Head of caudate nucleus (tissue), 42 donors: ENCODE measurements around the gene TGFBI.

Experiments
- DNase-seq, 42 donors: peaks; one replicate each; pipeline versions ENCODE4 v3.0.0 to v3.0.0-alpha.2; 2020 to 2021; ENCODE audit warnings: mixed read lengths in 7 of 42
- intact Hi-C: fragments of 100-400 bp; cut with DNase I; formaldehyde crosslinking; loops from one replicate; pipeline ENCODE4 v1.15.0; 2022

TGFBI gene

GRCh38 chr5:136057401-136058038 lies 28.7 kb downstream of the TGFBI start:
- DNase-seq: no peak
- intact Hi-C loops: no loop called here

DNA sequence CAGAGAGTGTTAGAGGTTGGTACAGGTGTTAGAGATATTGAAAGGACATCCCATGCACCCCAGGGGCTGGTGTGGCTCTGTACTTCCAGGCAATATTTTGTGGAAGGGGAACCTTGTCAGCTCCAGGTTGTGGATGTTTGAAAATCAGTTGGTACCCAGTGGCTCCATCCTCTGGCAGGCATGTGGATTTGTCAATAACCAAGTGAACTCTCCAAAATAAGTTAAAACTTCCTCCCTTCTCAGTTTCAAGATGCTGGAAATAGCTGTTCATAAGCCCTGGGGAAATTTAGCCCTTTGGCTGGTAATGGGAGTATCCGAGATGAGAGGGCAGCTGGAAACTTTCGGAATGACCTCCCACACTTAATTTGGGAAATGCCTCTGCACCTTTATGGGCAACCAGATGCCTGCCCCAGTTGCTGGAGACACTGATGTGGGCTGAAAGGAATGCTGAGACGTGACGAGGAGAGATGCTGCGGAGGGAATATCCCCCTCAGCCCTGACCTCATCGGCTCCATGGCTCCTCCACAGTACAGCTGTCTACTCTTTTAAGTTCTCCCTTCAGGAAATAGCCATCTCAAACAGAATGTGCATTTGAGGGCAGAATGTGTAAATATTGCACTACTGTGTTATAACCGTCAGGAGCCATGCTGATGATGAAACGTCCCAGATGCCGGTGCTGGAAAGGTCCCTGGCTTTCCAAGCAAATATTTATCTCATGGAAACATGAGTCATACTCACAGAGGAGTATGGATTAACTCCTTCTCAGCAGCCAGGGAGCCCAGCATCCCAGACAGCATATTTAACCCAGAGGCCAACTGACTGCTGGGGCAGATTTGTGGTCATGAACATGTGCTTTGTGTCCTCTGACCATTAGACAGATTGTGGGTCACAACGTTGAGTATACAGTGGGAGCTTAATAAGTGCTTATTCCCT lies 29.5 kb downstream of the TGFBI start:
- DNase-seq: no peak
- intact Hi-C loops: no loop called here

GRCh38 chr5:136058972-136059354 lies 30.2 kb downstream of the TGFBI start:
- intact Hi-C loops: no loop called here
- no peak for DNase-seq

DNA sequence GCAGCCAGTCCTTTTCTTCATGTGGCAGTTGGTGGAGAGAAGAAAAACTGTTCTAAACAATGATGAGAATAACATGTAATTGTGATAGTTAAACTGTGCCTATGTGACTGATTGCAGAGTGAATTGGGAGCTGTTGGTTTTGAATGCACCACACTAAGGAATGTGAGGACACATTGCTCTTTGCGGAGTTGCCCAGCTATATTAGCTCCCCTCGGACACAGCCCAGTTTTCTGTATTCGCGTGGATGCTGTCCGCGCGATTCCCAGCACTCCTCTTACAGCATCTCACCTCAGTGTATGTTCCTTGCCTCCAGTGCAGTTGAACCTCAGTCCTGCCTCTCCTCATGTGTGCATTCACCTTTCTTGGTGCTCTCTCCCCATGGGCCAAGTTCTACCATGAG lies 32.2 kb downstream of the TGFBI start:
- no peak for DNase-seq
- intact Hi-C loops: no loop called here

- no peak for DNase-seq
- intact Hi-C loops: no loop called here
Measured at GRCh38 chr5:136061630-136062365, 33.0 kb downstream of the TGFBI start.

GRCh38 chr5:136062366-136063274 lies 33.8 kb downstream of the TGFBI start:
- intact Hi-C loops: no loop called here

DNA sequence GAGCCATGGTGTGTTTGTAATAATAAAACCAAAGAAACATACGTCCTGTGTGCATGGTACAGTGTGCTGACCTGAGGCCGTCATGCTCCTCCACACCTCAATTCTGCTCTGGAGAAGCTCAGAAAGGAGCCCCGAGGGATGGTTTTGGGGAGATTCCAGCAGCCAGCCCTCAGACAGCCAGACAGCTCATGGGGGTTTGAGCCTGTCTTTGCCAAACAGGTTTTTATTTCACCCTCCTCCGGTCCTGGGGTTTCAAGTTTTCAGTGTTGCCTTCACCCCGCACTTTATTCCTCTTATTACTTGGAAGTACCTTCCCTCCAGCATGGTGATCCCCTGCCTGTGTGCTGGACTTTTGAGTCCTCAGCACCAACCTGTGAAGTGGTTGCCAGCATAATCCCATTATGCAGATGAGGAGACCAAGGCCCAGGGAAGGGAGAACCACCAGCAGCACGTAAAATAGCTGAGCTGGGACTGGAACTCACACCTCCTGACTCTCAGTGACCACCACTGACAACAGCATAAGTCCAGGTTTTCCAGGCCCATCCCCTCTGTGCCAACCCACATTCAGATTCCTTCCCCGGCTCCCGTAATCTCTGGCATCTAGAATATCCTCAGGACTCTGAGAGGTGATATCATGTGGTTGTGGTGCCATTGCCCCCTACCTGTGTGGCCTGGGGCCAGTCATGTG lies 35.1 kb downstream of the TGFBI start:
- intact Hi-C loops: no loop called here
- DNase-seq: no peak

More at GRCh38 chr5:136062366-136063274, 33.8 kb downstream of the TGFBI start:
- DNase-seq: peak in 2 of 42 donors; percentile 7 to 19

DNA sequence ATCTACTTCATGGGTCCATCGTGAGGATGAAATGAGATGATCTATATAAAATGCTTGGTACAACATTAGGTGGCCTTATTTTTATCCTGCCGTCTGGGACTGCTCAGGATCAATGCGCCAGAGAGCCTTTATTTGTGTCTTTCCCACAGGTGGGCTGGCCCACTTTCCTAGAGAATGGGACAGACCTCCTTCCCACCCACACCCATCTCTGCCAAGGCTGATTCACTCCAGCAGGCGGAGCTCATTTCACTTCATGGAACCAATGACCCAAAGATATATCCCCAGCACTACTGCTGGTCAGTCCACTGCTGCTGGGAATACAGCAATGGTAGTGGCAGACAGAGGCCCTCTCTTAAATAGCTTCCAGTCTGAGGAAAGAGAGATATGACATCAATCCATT lies 35.7 kb downstream of the TGFBI start:
- intact Hi-C loops: no loop called here
- no peak for DNase-seq

GRCh38 chr5:136065588-136065987 lies 36.8 kb downstream of the TGFBI start:
- intact Hi-C loops: no loop called here
- DNase-seq: no peak

GRCh38 chr5:136066661-136067271 lies 38.0 kb downstream of the TGFBI start:
- no peak for DNase-seq
- intact Hi-C loops: no loop called here

GRCh38 chr5:136067422-136067821 lies 38.6 kb downstream of the TGFBI start:
- intact Hi-C loops: no loop called here
- DNase-seq: no peak

GRCh38 chr5:136070486-136071285 lies 41.9 kb downstream of the TGFBI start:
- intact Hi-C loops: no loop called here
- DNase-seq: no peak

- intact Hi-C loops: no loop called here
- no peak for DNase-seq
Measured at GRCh38 chr5:136073714-136074529, 45.1 kb downstream of the TGFBI start.

DNA sequence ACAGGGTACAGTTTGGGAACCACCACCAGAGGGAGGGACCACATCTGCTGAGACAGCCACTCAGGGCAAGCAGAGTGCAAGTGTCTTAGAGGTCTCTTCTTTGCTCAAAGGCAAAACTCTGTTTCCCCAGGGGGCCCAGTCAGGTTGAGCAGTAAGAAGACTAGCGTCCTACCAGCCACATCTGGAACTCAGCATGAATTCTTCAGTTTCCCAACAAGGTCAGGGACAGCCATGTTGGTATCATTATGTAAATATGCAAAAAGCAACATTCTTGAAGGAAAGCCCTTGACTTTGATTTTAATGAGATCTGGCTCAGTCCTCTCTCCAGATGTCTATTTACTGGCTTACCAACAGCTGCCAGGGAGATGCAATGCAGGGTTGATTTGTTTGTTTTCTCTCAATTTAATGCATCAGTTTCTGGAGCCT lies 46.7 kb downstream of the TGFBI start:
- DNase-seq: no peak
- intact Hi-C loops: no loop called here

DNA sequence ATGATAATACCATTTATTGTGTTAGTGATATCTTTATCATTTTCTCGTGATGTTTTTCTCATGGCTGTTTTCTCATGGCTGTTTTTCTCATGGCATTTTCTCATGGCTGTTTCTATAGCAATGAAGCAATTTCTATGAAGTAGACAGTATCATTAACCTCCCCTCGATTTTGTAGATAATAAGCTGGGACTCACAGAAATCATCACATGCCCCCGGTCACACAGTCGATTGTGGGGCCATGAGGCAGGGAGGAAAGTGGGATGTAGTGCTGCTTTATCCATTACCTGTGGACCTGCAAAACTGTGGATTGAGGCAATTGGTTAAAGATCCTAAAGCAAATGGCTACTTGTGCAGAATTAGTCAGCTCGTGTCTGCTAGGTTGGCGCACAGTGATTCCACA lies 47.3 kb downstream of the TGFBI start:
- DNase-seq: no peak
- intact Hi-C loops: no loop called here

DNA sequence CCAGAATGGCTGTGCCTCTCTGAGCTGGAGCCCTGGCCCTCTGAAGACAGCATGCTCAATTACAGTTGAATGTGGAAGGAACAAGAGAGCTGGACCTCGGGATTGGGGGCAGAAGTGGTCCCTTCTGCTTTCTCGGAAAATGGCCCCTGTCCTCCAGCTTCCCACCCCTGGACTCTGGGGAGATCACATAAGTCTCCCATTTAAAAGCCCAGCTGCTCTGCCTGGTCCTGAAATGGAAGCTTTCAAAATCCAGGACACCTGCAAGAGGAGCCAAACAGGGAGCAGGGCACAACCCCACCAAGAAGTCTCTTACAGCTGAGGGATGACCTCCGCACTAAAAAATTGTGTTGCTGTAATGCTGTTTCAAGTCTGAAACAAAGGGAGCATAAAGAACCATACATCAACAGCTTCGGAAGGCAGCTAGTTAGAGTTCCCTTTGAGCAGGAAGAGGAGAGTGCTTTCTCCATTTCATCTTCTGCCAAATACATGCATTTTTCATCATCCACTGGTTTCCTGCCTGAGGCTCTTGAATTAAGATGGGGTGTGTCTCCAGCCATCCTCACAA lies 48.2 kb downstream of the TGFBI start:
- intact Hi-C loops: no loop called here
- no peak for DNase-seq
